NK-92 (cell line): ENCODE data around the gene TMEM185B.
"Not testable (repeated sequence)": the region's sequence is repeated elsewhere in the genome, so short reads cannot be mapped to it uniquely, and the experiment has no call there.

Source experiments
- DNase-seq: peaks from one replicate; lab custom pipeline; 2025; ENCODE audit not compliant: unreplicated experiment; lab: John Stamatoyannopoulos, UW

TMEM185B gene

GRCh38 chr2:120209427-120210269 lies 13.6 kb downstream of the TMEM185B start:
- no peak for DNase-seq

- DNase-seq: no peak
Measured at GRCh38 chr2:120208381-120209353, 14.5 kb downstream of the TMEM185B start.

- no peak for DNase-seq
Measured at GRCh38 chr2:120206022-120206581, 17.1 kb downstream of the TMEM185B start.

GRCh38 chr2:120204945-120205670 lies 18.1 kb downstream of the TMEM185B start:
- DNase-seq: no peak

GRCh38 chr2:120204417-120204816 lies 18.8 kb downstream of the TMEM185B start:
- DNase-seq: no peak

- no peak for DNase-seq
Measured at GRCh38 chr2:120204022-120204405, 19.2 kb downstream of the TMEM185B start.

GRCh38 chr2:120203251-120204021 lies 19.8 kb downstream of the TMEM185B start:
- DNase-seq: no peak

GRCh38 chr2:120199817-120200459 lies 23.3 kb downstream of the TMEM185B start:
- DNase-seq: not testable (repeated sequence)

- no peak for DNase-seq
Measured at GRCh38 chr2:120195553-120195952, 27.6 kb downstream of the TMEM185B start.

GRCh38 chr2:120192280-120192679 lies 30.9 kb downstream of the TMEM185B start:
- DNase-seq: no peak

- no peak for DNase-seq
Measured at GRCh38 chr2:120189189-120189588, 34.0 kb downstream of the TMEM185B start.

- DNase-seq: no peak
Measured at GRCh38 chr2:120182019-120182560, 41.1 kb downstream of the TMEM185B start.

GRCh38 chr2:120180066-120180465 lies 43.1 kb downstream of the TMEM185B start:
- no peak for DNase-seq

GRCh38 chr2:120179396-120179795 lies 43.8 kb downstream of the TMEM185B start:
- DNase-seq: no peak

GRCh38 chr2:120177973-120178372 lies 45.2 kb downstream of the TMEM185B start:
- no peak for DNase-seq

- no peak for DNase-seq
Measured at GRCh38 chr2:120177001-120177621, 46.1 kb downstream of the TMEM185B start.

GRCh38 chr2:120176526-120176925 lies 46.7 kb downstream of the TMEM185B start:
- no peak for DNase-seq

- no peak for DNase-seq
Measured at GRCh38 chr2:120174963-120175581, 48.1 kb downstream of the TMEM185B start.
